HepG2 (cell line): Measurements from ENCODE around the gene FAM78B. TPM values are rescaled to one million over a fixed set of nuclear protein-coding genes. Genes with fewer than 3 reads are reported as not detected.

Source experiments
- ATAC-seq: fragments of 200-7000 bp; cut with Tn5 transposase; 3 replicates; pipeline ENCODE4 v1.9.1; 2020; ENCODE audit warnings: mild to moderate bottlenecking, moderate library complexity
- BruUV-seq: library from RNA; stranded (reverse); fragments of 400-500 nt; replicated peaks from 2 replicates; lab custom pipeline; 2021; lab: Mats Ljungman, UMichigan
- CTCF ChIA-PET: fragments of 300-600 bp; formaldehyde crosslinking; extraction: SDS; loops from one replicate; lab custom pipeline; 2021; ENCODE audit warnings: low total read pairs, inconsistent platforms, low intra/inter-chr PET ratio; lab: Yijun Ruan, JAX
- POLR2A ChIA-PET: fragments of 350-600 bp; sonication (Branson Sonifier 250); formaldehyde crosslinking; loops from one replicate; lab custom pipeline; 2020; ENCODE audit warnings: antibody characterized with exemption, inconsistent platforms; lab: Yijun Ruan, JAX
- DNase-seq: peaks from one replicate; pipeline ENCODE4 v3.0.0-alpha.2; 2015; ENCODE audit warnings: low spot score
- FAIRE-seq: peaks from 3 replicates; lab custom pipeline; 2011; peaks lifted over from hg19 to GRCh38; lab: Jason Lieb, UNC
- H2AFZ ChIP-seq: one replicate; pipeline ENCODE4 v1.6.1; 2011; ENCODE audit warnings: low read length, inconsistent platforms
- H3K27ac ChIP-seq: fragments of 300-600 bp; 3 replicates; pipeline ENCODE4 v1.8.0; 2011; ENCODE audit warnings: mixed run types, mild to moderate bottlenecking, mixed read lengths, low read length, inconsistent platforms; ENCODE audit not compliant: insufficient read depth; ENCODE audit errors: extremely low read length
- H3K27me3 ChIP-seq, 2 experiments: fragments of 200-600 bp in 1 of 2; 2 replicates in 1 of 2; 3 replicates in 1 of 2; pipeline versions ENCODE4 v1.6.0 to v1.8.0; 2011; ENCODE audit warnings: low read length in 2 of 2, mild to moderate bottlenecking in 2 of 2, moderate library complexity in 2 of 2, inconsistent platforms in 1 of 2; ENCODE audit not compliant: insufficient read depth in 2 of 2, control insufficient read depth in 1 of 2
- H3K36me3 ChIP-seq, 2 experiments: fragments of 200-600 bp in 1 of 2; replicated peaks in 1 of 2; 2 replicates in 1 of 2; 3 replicates in 1 of 2; pipeline versions ENCODE4 v1.5.1 to v1.8.0; 2011; ENCODE audit warnings: low read length in 2 of 2, inconsistent platforms in 1 of 2; ENCODE audit not compliant: insufficient read depth in 2 of 2, control insufficient read depth in 1 of 2
- H3K4me1 ChIP-seq: 2 replicates; pipeline ENCODE4 v1.5.1; 2012; ENCODE audit warnings: low read length, inconsistent platforms; ENCODE audit not compliant: insufficient read depth
- H3K4me2 ChIP-seq: 2 replicates; pipeline ENCODE4 v1.6.0; 2011; ENCODE audit warnings: low read depth, low read length, inconsistent platforms
- H3K4me3 ChIP-seq, 3 experiments: fragments of 200-600 bp in 1 of 3; sonication (generic), shearing (Covaris generic) in 1 of 3; replicated peaks in 1 of 3; 2 replicates each; pipeline ENCODE4 v1.5.1; 2011 to 2016; ENCODE audit warnings: low read length in 3 of 3, inconsistent platforms in 2 of 3, low read depth in 2 of 3, mild to moderate bottlenecking in 2 of 3, control low read depth in 1 of 3, mixed read lengths in 1 of 3; ENCODE audit not compliant: insufficient read depth in 1 of 3
- H3K79me2 ChIP-seq: one replicate; pipeline ENCODE4 v1.6.1; 2011; ENCODE audit warnings: low read length, inconsistent platforms; ENCODE audit not compliant: insufficient read depth
- H3K9ac ChIP-seq: 2 replicates; pipeline ENCODE4 v1.6.0; 2011; ENCODE audit warnings: mild to moderate bottlenecking, low read depth, low read length, inconsistent platforms; ENCODE audit not compliant: insufficient read depth
- H3K9me3 ChIP-seq: 2 replicates; pipeline ENCODE4 v1.5.1; 2012; ENCODE audit warnings: mild to moderate bottlenecking, low read length
- H4K20me1 ChIP-seq: 2 replicates; pipeline ENCODE4 v1.6.0; 2011; ENCODE audit warnings: inconsistent platforms, mild to moderate bottlenecking, low read length, moderate library complexity; ENCODE audit not compliant: insufficient read depth
- CC2D1A ChIP-seq: sonication (generic); formaldehyde crosslinking; IDR thresholded peaks from 2 replicates; pipeline ENCODE4 v1.8.1; 2023; ENCODE audit warnings: mild to moderate bottlenecking, missing genetic modification reagents
- HCFC1 ChIP-seq: fragments of 150-350 bp; IDR thresholded peaks from 2 replicates; pipeline ENCODE4 v1.6.1; 2014; ENCODE audit warnings: low read depth, low read length
- HMGA1 ChIP-seq: sonication (generic); formaldehyde crosslinking; conservative IDR thresholded peaks from 2 replicates; pipeline ENCODE4 v1.4.0; 2020; ENCODE audit warnings: missing genetic modification reagents
- MATR3 ChIP-seq: sonication (generic); formaldehyde crosslinking; IDR thresholded peaks from 2 replicates; pipeline ENCODE4 v1.4.0; 2020; ENCODE audit warnings: missing genetic modification reagents
- MTA3 ChIP-seq: sonication (generic); formaldehyde crosslinking; IDR thresholded peaks from 2 replicates; pipeline ENCODE4 v1.4.0; 2020; ENCODE audit warnings: missing genetic modification reagents
- NCOA5 ChIP-seq: sonication (generic); formaldehyde crosslinking; IDR thresholded peaks from 2 replicates; pipeline ENCODE4 v1.4.0; 2020; ENCODE audit warnings: missing genetic modification reagents
- PHF21A ChIP-seq: sonication (generic); formaldehyde crosslinking; IDR thresholded peaks from 2 replicates; pipeline ENCODE4 v1.5.0; 2020; ENCODE audit warnings: mild to moderate bottlenecking, missing genetic modification reagents
- SMARCE1 ChIP-seq: fragments of 450-650 bp; IDR thresholded peaks from 2 replicates; pipeline ENCODE4 v1.6.1; 2017; ENCODE audit warnings: borderline replicate concordance
- SRSF1 ChIP-seq: fragments of 200-400 bp; formaldehyde crosslinking; optimal IDR thresholded peaks from 2 replicates; pipeline ENCODE3; 2017; ENCODE audit warnings: mild to moderate bottlenecking, low read depth, low read length, moderate library complexity
- SRSF4 ChIP-seq: fragments of 200-400 bp; formaldehyde crosslinking; IDR thresholded peaks from one replicate; pipeline ENCODE4 v1.6.1; 2018; ENCODE audit warnings: mild to moderate bottlenecking, low read depth, low read length, moderate library complexity; ENCODE audit not compliant: poor library complexity, severe bottlenecking
- ZNF232 ChIP-seq: sonication (generic); formaldehyde crosslinking; IDR thresholded peaks from 2 replicates; pipeline ENCODE4 v1.4.0; 2020; ENCODE audit warnings: missing genetic modification reagents, borderline replicate concordance
- ZNF430 ChIP-seq: sonication (generic); formaldehyde crosslinking; IDR thresholded peaks from 2 replicates; pipeline ENCODE4 v1.9.0; 2021; ENCODE audit warnings: mild to moderate bottlenecking, missing genetic modification reagents
- ZNF589 ChIP-seq: sonication (generic); formaldehyde crosslinking; conservative IDR thresholded peaks from 2 replicates; pipeline ENCODE4 v1.8.0; 2022; ENCODE audit warnings: mild to moderate bottlenecking, moderate library complexity, missing genetic modification reagents
- ZNF674 ChIP-seq: sonication (generic); formaldehyde crosslinking; IDR thresholded peaks from 2 replicates; pipeline ENCODE4 v1.5.0; 2020; ENCODE audit warnings: low read depth, mild to moderate bottlenecking, missing genetic modification reagents
- ZNF850 ChIP-seq: sonication (generic); formaldehyde crosslinking; conservative IDR thresholded peaks from 2 replicates; pipeline ENCODE4 v1.9.0; 2021; ENCODE audit warnings: mild to moderate bottlenecking, missing genetic modification reagents
- WGBS: methylation state at CpG from one replicate; pipeline ENCODE4 v1.1.6; 2017; ENCODE audit warnings: low lambda C conversion rate; 5-methylcytosine and 5-hydroxymethylcytosine counted together
- in situ Hi-C: cut with HindIII; loops from 2 replicates; pipeline ENCODE4 v1.10.0; 2017; ENCODE audit warnings: low pct_unique_long_range_greater_than_20kb; ENCODE audit not compliant: extremely low pct_ligation_motif_present
- intact Hi-C: fragments of 100-400 bp; cut with micrococcal nuclease; formaldehyde crosslinking; loops from one replicate; pipeline ENCODE4 v1.10.0; 2022; ENCODE audit not compliant: unreplicated experiment
- polyA plus RNA-seq, 8 experiments: library from polyadenylated mRNA; depleted of rRNA in 3 of 8; stranded (reverse) in 7 of 8; unstranded in 1 of 8; fragments of >200 nt; fragmentation: Illumina TruSeq in 4 of 8; extraction: Trizol in 4 of 8; gene quantifications; 2 replicates each; pipeline versions ENCODE4 v1.2.1 to v1.2.3, GENCODE V29; 2011 to 2016; ENCODE audit warnings: low read depth in 4 of 8, missing spikeins in 1 of 8, mixed read lengths in 1 of 8; ENCODE audit not compliant: insufficient read depth in 1 of 8
- total RNA-seq, 5 experiments: library from RNA; depleted of rRNA; stranded (reverse); fragments of >200 nt; fragmentation: Illumina TruSeq; extraction: Trizol; gene quantifications; 2 replicates each; pipeline ENCODE4 v1.2.3, GENCODE V29; 2016; ENCODE audit warnings: low read depth in 1 of 5
- TF ChIP-seq, protein P1 (sequence below): sonication (generic); formaldehyde crosslinking; IDR thresholded peaks from 2 replicates; pipeline ENCODE4 v1.5.0; 2020; ENCODE audit warnings: missing genetic modification reagents
- TF ChIP-seq, protein P2 (sequence below): sonication (generic); formaldehyde crosslinking; IDR thresholded peaks from 2 replicates; pipeline ENCODE4 v1.9.0; 2021; ENCODE audit warnings: mild to moderate bottlenecking, missing genetic modification reagents
- TF ChIP-seq, protein P3 (sequence below): IDR thresholded peaks from 2 replicates; pipeline ENCODE4 v1.6.1; 2016; ENCODE audit warnings: missing compliant biosample characterization, missing genetic modification reagents, borderline replicate concordance

The FAM78B gene
- total and polyA plus RNA-seq, 2 of the 13 experiments (the other 11 are each of a cell fraction or from before 2014, with no cell fraction given), result 0.22 to 0.31 TPM

DNA sequence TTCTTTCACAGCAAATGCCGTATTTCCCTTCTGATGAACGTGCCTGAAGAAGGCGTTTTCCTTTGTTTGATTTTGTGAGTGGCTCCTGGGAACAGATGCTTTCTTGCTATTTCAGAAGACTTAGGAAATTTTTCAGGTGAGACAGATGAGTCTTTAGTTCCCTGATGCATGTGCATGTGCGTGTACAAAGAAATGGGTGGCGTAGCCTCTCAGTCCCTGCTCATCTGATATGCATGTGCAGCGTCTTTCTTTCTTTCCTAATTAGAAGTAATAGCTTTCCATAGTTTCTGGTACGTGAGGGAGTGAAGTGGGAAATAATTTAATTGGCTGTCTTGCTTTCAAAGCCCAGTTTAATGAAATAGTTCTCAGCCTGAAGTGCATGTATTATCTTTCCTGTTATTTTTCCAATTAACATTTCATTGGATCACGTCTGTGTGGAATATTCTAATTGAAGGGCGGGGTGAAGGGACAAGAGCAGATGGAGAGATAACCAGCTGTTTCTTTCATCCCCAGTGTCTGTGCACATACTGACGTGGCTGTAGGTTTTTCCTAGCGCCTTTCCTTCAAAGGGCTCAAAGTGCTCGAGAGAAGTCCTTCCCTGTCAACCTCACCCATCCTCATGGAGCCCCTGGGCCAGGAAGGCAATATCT, 104.3 kb downstream of the FAM78B start:
- DNase-seq (no peak), ATAC-seq (no peak), FAIRE-seq (no peak)
- Histone ChIP-seq H3K9me3 (no peaks in the 10 kb centered on the region), H3K27ac (no peak overlapping the region), H3K79me2 (no peaks in the 10 kb centered on the region), H3K9ac (no peak overlapping the region), H4K20me1 (no peaks in the 10 kb centered on the region), H3K4me1 (no peaks in the 10 kb centered on the region), H3K36me3 (no peaks in the 10 kb centered on the region), H3K4me3 (no peak overlapping the region), H2AFZ (no peak overlapping the region), H3K27me3 (no peaks in the 10 kb centered on the region; a peak in 1 of 5 replicates), H3K4me2 (no peak overlapping the region)
- in situ Hi-C loops (no loop called here), intact Hi-C loops (no loop called here)
- WGBS, result 13% methylated on average over 12 of the region's 12 CpGs
- ChIA-PET CTCF (no interaction called here), POLR2A (no interaction called here)
- BruUV-seq, result no TSS peak
- TF ChIP-seq NCOA5 (CRISPR knock-in tag) (no peak), ZNF850 (CRISPR knock-in tag) (no peak), ZNF430 (CRISPR knock-in tag) (no peak), SRSF4 (no peak), CC2D1A (CRISPR knock-in tag) (no peak), MATR3 (CRISPR knock-in tag) (no peak), ZNF674 (no peak), PHF21A (CRISPR knock-in tag) (no peak), ZNF589 (CRISPR knock-in tag) (no peak), HCFC1 (no peak), SRSF1 (no peak), HMGA1 (CRISPR knock-in tag) (no peak), SMARCE1 (no peak), MTA3 (CRISPR knock-in tag) (no peak), ZNF232 (no peak)
- TF ChIP-seq, protein P1, sequence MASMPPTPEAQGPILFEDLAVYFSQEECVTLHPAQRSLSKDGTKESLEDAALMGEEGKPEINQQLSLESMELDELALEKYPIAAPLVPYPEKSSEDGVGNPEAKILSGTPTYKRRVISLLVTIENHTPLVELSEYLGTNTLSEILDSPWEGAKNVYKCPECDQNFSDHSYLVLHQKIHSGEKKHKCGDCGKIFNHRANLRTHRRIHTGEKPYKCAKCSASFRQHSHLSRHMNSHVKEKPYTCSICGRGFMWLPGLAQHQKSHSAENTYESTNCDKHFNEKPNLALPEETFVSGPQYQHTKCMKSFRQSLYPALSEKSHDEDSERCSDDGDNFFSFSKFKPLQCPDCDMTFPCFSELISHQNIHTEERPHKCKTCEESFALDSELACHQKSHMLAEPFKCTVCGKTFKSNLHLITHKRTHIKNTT (CRISPR knock-in tag), result no peak
- TF ChIP-seq, protein P2, sequence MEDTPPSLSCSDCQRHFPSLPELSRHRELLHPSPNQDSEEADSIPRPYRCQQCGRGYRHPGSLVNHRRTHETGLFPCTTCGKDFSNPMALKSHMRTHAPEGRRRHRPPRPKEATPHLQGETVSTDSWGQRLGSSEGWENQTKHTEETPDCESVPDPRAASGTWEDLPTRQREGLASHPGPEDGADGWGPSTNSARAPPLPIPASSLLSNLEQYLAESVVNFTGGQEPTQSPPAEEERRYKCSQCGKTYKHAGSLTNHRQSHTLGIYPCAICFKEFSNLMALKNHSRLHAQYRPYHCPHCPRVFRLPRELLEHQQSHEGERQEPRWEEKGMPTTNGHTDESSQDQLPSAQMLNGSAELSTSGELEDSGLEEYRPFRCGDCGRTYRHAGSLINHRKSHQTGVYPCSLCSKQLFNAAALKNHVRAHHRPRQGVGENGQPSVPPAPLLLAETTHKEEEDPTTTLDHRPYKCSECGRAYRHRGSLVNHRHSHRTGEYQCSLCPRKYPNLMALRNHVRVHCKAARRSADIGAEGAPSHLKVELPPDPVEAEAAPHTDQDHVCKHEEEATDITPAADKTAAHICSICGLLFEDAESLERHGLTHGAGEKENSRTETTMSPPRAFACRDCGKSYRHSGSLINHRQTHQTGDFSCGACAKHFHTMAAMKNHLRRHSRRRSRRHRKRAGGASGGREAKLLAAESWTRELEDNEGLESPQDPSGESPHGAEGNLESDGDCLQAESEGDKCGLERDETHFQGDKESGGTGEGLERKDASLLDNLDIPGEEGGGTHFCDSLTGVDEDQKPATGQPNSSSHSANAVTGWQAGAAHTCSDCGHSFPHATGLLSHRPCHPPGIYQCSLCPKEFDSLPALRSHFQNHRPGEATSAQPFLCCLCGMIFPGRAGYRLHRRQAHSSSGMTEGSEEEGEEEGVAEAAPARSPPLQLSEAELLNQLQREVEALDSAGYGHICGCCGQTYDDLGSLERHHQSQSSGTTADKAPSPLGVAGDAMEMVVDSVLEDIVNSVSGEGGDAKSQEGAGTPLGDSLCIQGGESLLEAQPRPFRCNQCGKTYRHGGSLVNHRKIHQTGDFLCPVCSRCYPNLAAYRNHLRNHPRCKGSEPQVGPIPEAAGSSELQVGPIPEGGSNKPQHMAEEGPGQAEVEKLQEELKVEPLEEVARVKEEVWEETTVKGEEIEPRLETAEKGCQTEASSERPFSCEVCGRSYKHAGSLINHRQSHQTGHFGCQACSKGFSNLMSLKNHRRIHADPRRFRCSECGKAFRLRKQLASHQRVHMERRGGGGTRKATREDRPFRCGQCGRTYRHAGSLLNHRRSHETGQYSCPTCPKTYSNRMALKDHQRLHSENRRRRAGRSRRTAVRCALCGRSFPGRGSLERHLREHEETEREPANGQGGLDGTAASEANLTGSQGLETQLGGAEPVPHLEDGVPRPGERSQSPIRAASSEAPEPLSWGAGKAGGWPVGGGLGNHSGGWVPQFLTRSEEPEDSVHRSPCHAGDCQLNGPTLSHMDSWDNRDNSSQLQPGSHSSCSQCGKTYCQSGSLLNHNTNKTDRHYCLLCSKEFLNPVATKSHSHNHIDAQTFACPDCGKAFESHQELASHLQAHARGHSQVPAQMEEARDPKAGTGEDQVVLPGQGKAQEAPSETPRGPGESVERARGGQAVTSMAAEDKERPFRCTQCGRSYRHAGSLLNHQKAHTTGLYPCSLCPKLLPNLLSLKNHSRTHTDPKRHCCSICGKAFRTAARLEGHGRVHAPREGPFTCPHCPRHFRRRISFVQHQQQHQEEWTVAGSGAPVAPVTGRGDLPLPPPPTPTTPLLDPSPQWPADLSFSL (CRISPR knock-in tag), result no peak
- TF ChIP-seq, protein P3, sequence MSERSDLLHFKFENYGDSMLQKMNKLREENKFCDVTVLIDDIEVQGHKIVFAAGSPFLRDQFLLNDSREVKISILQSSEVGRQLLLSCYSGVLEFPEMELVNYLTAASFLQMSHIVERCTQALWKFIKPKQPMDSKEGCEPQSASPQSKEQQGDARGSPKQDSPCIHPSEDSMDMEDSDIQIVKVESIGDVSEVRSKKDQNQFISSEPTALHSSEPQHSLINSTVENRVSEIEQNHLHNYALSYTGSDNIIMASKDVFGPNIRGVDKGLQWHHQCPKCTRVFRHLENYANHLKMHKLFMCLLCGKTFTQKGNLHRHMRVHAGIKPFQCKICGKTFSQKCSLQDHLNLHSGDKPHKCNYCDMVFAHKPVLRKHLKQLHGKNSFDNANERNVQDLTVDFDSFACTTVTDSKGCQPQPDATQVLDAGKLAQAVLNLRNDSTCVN, result no peak
